IMR-90 (cell line): ENCODE measurements around the gene TOR1A.

Source experiments
- BHLHE40 ChIP-seq: fragments of 150-350 bp; IDR thresholded peaks from 2 replicates; pipeline ENCODE4 v1.6.1; 2016; ENCODE audit warnings: mild to moderate bottlenecking, low read depth, low read length
- CEBPB ChIP-seq: IDR thresholded peaks from 2 replicates; pipeline ENCODE4 v1.6.1; 2012; ENCODE audit warnings: low read depth, low read length, improper control_type of control experiment
- CTCF ChIP-seq: conservative IDR thresholded peaks from 2 replicates; pipeline ENCODE4 v1.5.1; 2012; ENCODE audit warnings: mild to moderate bottlenecking, low read depth, low read length, improper control_type of control experiment
- ELK1 ChIP-seq: fragments of 150-350 bp; IDR thresholded peaks from 2 replicates; pipeline ENCODE4 v1.6.1; 2016; ENCODE audit warnings: low read depth, mild to moderate bottlenecking, low read length, moderate library complexity, borderline replicate concordance
- FOS ChIP-seq: fragments of 150-350 bp; IDR thresholded peaks from 2 replicates; pipeline ENCODE4 v1.6.1; 2016; ENCODE audit warnings: low read depth, low read length
- MAFK ChIP-seq: IDR thresholded peaks from 2 replicates; pipeline ENCODE4 v1.6.1; 2012; ENCODE audit warnings: low read depth, low read length, improper control_type of control experiment
- MXI1 ChIP-seq: IDR thresholded peaks from 2 replicates; pipeline ENCODE4 v1.6.1; 2012; ENCODE audit warnings: low read depth, mild to moderate bottlenecking, low read length, moderate library complexity, borderline replicate concordance
- POLR2A ChIP-seq: IDR thresholded peaks from 2 replicates; pipeline ENCODE4 v1.6.1; 2012; ENCODE audit warnings: mild to moderate bottlenecking, low read depth, low read length
- RAD21 ChIP-seq: IDR thresholded peaks from 2 replicates; pipeline ENCODE4 v1.6.1; 2012; ENCODE audit warnings: low read length, improper control_type of control experiment
- RFX5 ChIP-seq: IDR thresholded peaks from 2 replicates; pipeline ENCODE4 v1.8.0; 2012; ENCODE audit warnings: low read depth, mild to moderate bottlenecking, low read length, moderate library complexity

- TF ChIP-seq ELK1 = no peak
- no peak for TF ChIP-seq CTCF
- TF ChIP-seq MXI1 = no peak
- TF ChIP-seq RAD21 = no peak
- TF ChIP-seq MAFK = no peak
- no peak for TF ChIP-seq POLR2A
- TF ChIP-seq BHLHE40 = no peak
- no peak for TF ChIP-seq FOS
- TF ChIP-seq CEBPB = no peak
- no peak for TF ChIP-seq RFX5
Measured at GRCh38 chr9:129777769-129778130, 46.2 kb downstream of the TOR1A start.
